HepG2 (cell line): ENCODE measurements around the gene QRSL1. TPM values are rescaled to one million over a fixed set of nuclear protein-coding genes. Genes with fewer than 3 reads are reported as not detected.

Experiments used
- ATAC-seq: fragments of 200-7000 bp; cut with Tn5 transposase; 3 replicates; pipeline ENCODE4 v1.9.1; 2020; ENCODE audit warnings: mild to moderate bottlenecking, moderate library complexity
- BruUV-seq: library from RNA; stranded (reverse); fragments of 400-500 nt; replicated peaks from 2 replicates; lab custom pipeline; 2021; lab: Mats Ljungman, UMichigan
- CTCF ChIA-PET: fragments of 300-600 bp; formaldehyde crosslinking; extraction: SDS; loops from one replicate; lab custom pipeline; 2021; ENCODE audit warnings: low total read pairs, inconsistent platforms, low intra/inter-chr PET ratio; lab: Yijun Ruan, JAX
- POLR2A ChIA-PET: fragments of 350-600 bp; sonication (Branson Sonifier 250); formaldehyde crosslinking; loops from one replicate; lab custom pipeline; 2020; ENCODE audit warnings: antibody characterized with exemption, inconsistent platforms; lab: Yijun Ruan, JAX
- DNase-seq: peaks from one replicate; pipeline ENCODE4 v3.0.0-alpha.2; 2015; ENCODE audit warnings: low spot score
- FAIRE-seq: peaks from 3 replicates; lab custom pipeline; 2011; peaks lifted over from hg19 to GRCh38; lab: Jason Lieb, UNC
- H2AFZ ChIP-seq: one replicate; pipeline ENCODE4 v1.6.1; 2011; ENCODE audit warnings: low read length, inconsistent platforms
- H3K27ac ChIP-seq: fragments of 300-600 bp; 3 replicates; pipeline ENCODE4 v1.8.0; 2011; ENCODE audit warnings: mixed run types, mild to moderate bottlenecking, mixed read lengths, low read length, inconsistent platforms; ENCODE audit not compliant: insufficient read depth; ENCODE audit errors: extremely low read length
- H3K27me3 ChIP-seq, 2 experiments: fragments of 200-600 bp in 1 of 2; 2 replicates in 1 of 2; 3 replicates in 1 of 2; pipeline versions ENCODE4 v1.6.0 to v1.8.0; 2011; ENCODE audit warnings: low read length in 2 of 2, mild to moderate bottlenecking in 2 of 2, moderate library complexity in 2 of 2, inconsistent platforms in 1 of 2; ENCODE audit not compliant: insufficient read depth in 2 of 2, control insufficient read depth in 1 of 2
- H3K36me3 ChIP-seq, 2 experiments: fragments of 200-600 bp in 1 of 2; replicated peaks in 1 of 2; 2 replicates in 1 of 2; 3 replicates in 1 of 2; pipeline versions ENCODE4 v1.5.1 to v1.8.0; 2011; ENCODE audit warnings: low read length in 2 of 2, inconsistent platforms in 1 of 2; ENCODE audit not compliant: insufficient read depth in 2 of 2, control insufficient read depth in 1 of 2
- H3K4me1 ChIP-seq: 2 replicates; pipeline ENCODE4 v1.5.1; 2012; ENCODE audit warnings: low read length, inconsistent platforms; ENCODE audit not compliant: insufficient read depth
- H3K4me2 ChIP-seq: 2 replicates; pipeline ENCODE4 v1.6.0; 2011; ENCODE audit warnings: low read depth, low read length, inconsistent platforms
- H3K4me3 ChIP-seq, 3 experiments: fragments of 200-600 bp in 1 of 3; sonication (generic), shearing (Covaris generic) in 1 of 3; replicated peaks in 1 of 3; 2 replicates each; pipeline ENCODE4 v1.5.1; 2011 to 2016; ENCODE audit warnings: low read length in 3 of 3, inconsistent platforms in 2 of 3, low read depth in 2 of 3, mild to moderate bottlenecking in 2 of 3, control low read depth in 1 of 3, mixed read lengths in 1 of 3; ENCODE audit not compliant: insufficient read depth in 1 of 3
- H3K79me2 ChIP-seq: one replicate; pipeline ENCODE4 v1.6.1; 2011; ENCODE audit warnings: low read length, inconsistent platforms; ENCODE audit not compliant: insufficient read depth
- H3K9ac ChIP-seq: 2 replicates; pipeline ENCODE4 v1.6.0; 2011; ENCODE audit warnings: mild to moderate bottlenecking, low read depth, low read length, inconsistent platforms; ENCODE audit not compliant: insufficient read depth
- H3K9me3 ChIP-seq: 2 replicates; pipeline ENCODE4 v1.5.1; 2012; ENCODE audit warnings: mild to moderate bottlenecking, low read length
- H4K20me1 ChIP-seq: 2 replicates; pipeline ENCODE4 v1.6.0; 2011; ENCODE audit warnings: inconsistent platforms, mild to moderate bottlenecking, low read length, moderate library complexity; ENCODE audit not compliant: insufficient read depth
- ARNT ChIP-seq: fragments of 450-650 bp; IDR thresholded peaks from 2 replicates; pipeline ENCODE4 v1.6.1; 2017
- ATM ChIP-seq: fragments of 450-650 bp; IDR thresholded peaks from 2 replicates; pipeline ENCODE4 v1.7.1; 2017; ENCODE audit warnings: mild to moderate bottlenecking, borderline replicate concordance
- HMG20B ChIP-seq: conservative IDR thresholded peaks from 2 replicates; pipeline ENCODE4 v1.6.1; 2016; ENCODE audit warnings: missing genetic modification reagents, missing compliant biosample characterization
- HMGXB4 ChIP-seq, 2 experiments: sonication (generic) in 1 of 2; formaldehyde crosslinking in 1 of 2; IDR thresholded peaks; 2 replicates each; pipeline versions ENCODE4 v1.4.0 to v1.6.1; 2018 to 2020; ENCODE audit warnings: missing genetic modification reagents in 2 of 2, borderline replicate concordance in 1 of 2, low read depth in 1 of 2, mild to moderate bottlenecking in 1 of 2, missing biosample characterization in 1 of 2
- KDM5A ChIP-seq: fragments of 200-600 bp; sonication (generic); IDR thresholded peaks from 2 replicates; pipeline ENCODE4 v1.7.0; 2018; ENCODE audit warnings: antibody characterized with exemption, mild to moderate bottlenecking, low read length, borderline replicate concordance
- KDM5B ChIP-seq: sonication (generic); formaldehyde crosslinking; IDR thresholded peaks from 2 replicates; pipeline ENCODE4 v1.4.0; 2020; ENCODE audit warnings: missing genetic modification reagents, mild to moderate bottlenecking, borderline replicate concordance
- NBN ChIP-seq: fragments of 450-650 bp; conservative IDR thresholded peaks from 2 replicates; pipeline ENCODE4 v1.6.1; 2017
- PHF8 ChIP-seq: sonication (generic); formaldehyde crosslinking; IDR thresholded peaks from 2 replicates; pipeline ENCODE4 v1.5.0; 2020; ENCODE audit warnings: missing genetic modification reagents
- SAP130 ChIP-seq: IDR thresholded peaks from 2 replicates; pipeline ENCODE4 v1.6.1; 2016; ENCODE audit warnings: low read depth
- SP5 ChIP-seq: IDR thresholded peaks from 2 replicates; pipeline ENCODE4 v1.6.1; 2016; ENCODE audit warnings: low read depth, borderline replicate concordance
- STAT5B ChIP-seq: sonication (generic); formaldehyde crosslinking; IDR thresholded peaks from 2 replicates; pipeline ENCODE4 v1.4.0; 2020; ENCODE audit warnings: missing genetic modification reagents
- ZNF230 ChIP-seq: sonication (generic); formaldehyde crosslinking; IDR thresholded peaks from 2 replicates; pipeline ENCODE4 v1.4.0; 2020; ENCODE audit warnings: mild to moderate bottlenecking, missing genetic modification reagents
- ZNF558 ChIP-seq: sonication (generic); formaldehyde crosslinking; IDR thresholded peaks from 2 replicates; pipeline ENCODE4 v1.9.0; 2022; ENCODE audit warnings: mild to moderate bottlenecking, missing genetic modification reagents, borderline replicate concordance
- ZNF766 ChIP-seq: sonication (generic); formaldehyde crosslinking; IDR thresholded peaks from 2 replicates; pipeline ENCODE4 v1.5.0; 2020; ENCODE audit warnings: missing genetic modification reagents, borderline replicate concordance
- WGBS: methylation state at CpG from one replicate; pipeline ENCODE4 v1.1.6; 2017; ENCODE audit warnings: low lambda C conversion rate; 5-methylcytosine and 5-hydroxymethylcytosine counted together
- in situ Hi-C: cut with HindIII; loops from 2 replicates; pipeline ENCODE4 v1.10.0; 2017; ENCODE audit warnings: low pct_unique_long_range_greater_than_20kb; ENCODE audit not compliant: extremely low pct_ligation_motif_present
- intact Hi-C: fragments of 100-400 bp; cut with micrococcal nuclease; formaldehyde crosslinking; loops from one replicate; pipeline ENCODE4 v1.10.0; 2022; ENCODE audit not compliant: unreplicated experiment
- polyA plus RNA-seq, 8 experiments: library from polyadenylated mRNA; depleted of rRNA in 3 of 8; stranded (reverse) in 7 of 8; unstranded in 1 of 8; fragments of >200 nt; fragmentation: Illumina TruSeq in 4 of 8; extraction: Trizol in 4 of 8; gene quantifications; 2 replicates each; pipeline versions ENCODE4 v1.2.1 to v1.2.3, GENCODE V29; 2011 to 2016; ENCODE audit warnings: low read depth in 4 of 8, missing spikeins in 1 of 8, mixed read lengths in 1 of 8; ENCODE audit not compliant: insufficient read depth in 1 of 8
- total RNA-seq, 5 experiments: library from RNA; depleted of rRNA; stranded (reverse); fragments of >200 nt; fragmentation: Illumina TruSeq; extraction: Trizol; gene quantifications; 2 replicates each; pipeline ENCODE4 v1.2.3, GENCODE V29; 2016; ENCODE audit warnings: low read depth in 1 of 5
- TF ChIP-seq, protein P1 (sequence below): sonication (generic); formaldehyde crosslinking; IDR thresholded peaks from 2 replicates; pipeline ENCODE4 v1.4.0; 2020; ENCODE audit warnings: missing genetic modification reagents

The QRSL1 gene
- total and polyA plus RNA-seq, 2 of the 13 experiments (the other 11 are each of a cell fraction or from before 2014, with no cell fraction given), result 8.2 to 22.3 TPM

DNA sequence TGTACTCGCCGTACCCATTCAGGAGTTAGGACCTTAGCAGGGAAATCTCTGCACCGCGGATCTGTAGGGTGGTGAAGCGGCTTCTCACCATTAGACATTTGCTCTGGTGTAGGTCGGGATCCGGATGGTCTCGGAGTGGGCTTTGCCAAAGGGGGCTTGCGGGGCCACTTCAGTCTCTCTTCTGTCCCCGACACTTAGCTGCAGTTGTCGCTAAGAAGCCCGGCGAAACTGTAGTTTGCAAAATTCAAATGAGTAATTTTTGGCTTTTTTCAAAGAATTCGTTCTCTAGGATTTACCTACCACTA is 433 bp downstream of the QRSL1 start (continued):
- TF ChIP-seq HMGXB4 (CRISPR knock-in tag; IDR thresholded peaks at IDR 0.05; ENCODE audit: borderline replicate concordance in 1 of 2, low read depth in 1 of 2) (0 out of 4 replicates have a peak, but pooled peaks of 1 of the 2 experiments have one; percentile 19), SP5 (CRISPR knock-in tag) (no peak), PHF8 (CRISPR knock-in tag) (peak; percentile 14; the same call in 1 of the 2 replicates), ATM (no peak), KDM5A (peak; percentile 86; the same call in 1 of the 2 replicates), NBN (no peak), ZNF230 (CRISPR knock-in tag) (peak; percentile 50; the same call in 1 of the 2 replicates), ZNF766 (CRISPR knock-in tag) (0 out of 2 replicates have a peak, but pooled peaks have one; percentile 2), ARNT (no peak), ZNF558 (no peak; the same call in 1 of the 2 replicates), STAT5B (CRISPR knock-in tag) (no peak), KDM5B (CRISPR knock-in tag) (0 out of 2 replicates have a peak, but pooled peaks have one; percentile 0), SAP130 (CRISPR knock-in tag) (no peak)

- Histone ChIP-seq H3K4me3 (peak overlapping the region; percentile 93 to 99 (median 95); a peak in 5 of 6 replicates), H3K4me1 (peaks cover 38% of the 10 kb centered on the region), H2AFZ (no peak overlapping the region), H3K36me3 (no peaks in the 10 kb centered on the region), H3K9ac (peak overlapping the region; percentile 93), H3K9me3 (no peaks in the 10 kb centered on the region), H3K27ac (peak overlapping the region; percentile 90), H3K4me2 (peak overlapping the region; percentile 96), H4K20me1 (no peaks in the 10 kb centered on the region), H3K79me2 (peaks cover 57% of the 10 kb centered on the region), H3K27me3 (peaks cover 0 to 2% of the 10 kb centered on the region in 2 experiments; a peak in 1 of 5 replicates)
- CTCF ChIA-PET, result no interaction called here
- FAIRE-seq (no peak), DNase-seq (no peak), ATAC-seq (no peak)
- TSS peak; percentile 62 for BruUV-seq
- in situ Hi-C loops (no loop called here), intact Hi-C loops (loop anchor here (10.0 kb wide), 1 partner anchor 164 kb away; no protein-coding TSS in a partner anchor)
- 27% methylated on average over 5 of the region's 5 CpGs for WGBS
- POLR2A ChIA-PET, result no interaction called here
- TF ChIP-seq SAP130 (CRISPR knock-in tag) (no peak), HMG20B (CRISPR knock-in tag) (no peak)
- TF ChIP-seq, protein P1, sequence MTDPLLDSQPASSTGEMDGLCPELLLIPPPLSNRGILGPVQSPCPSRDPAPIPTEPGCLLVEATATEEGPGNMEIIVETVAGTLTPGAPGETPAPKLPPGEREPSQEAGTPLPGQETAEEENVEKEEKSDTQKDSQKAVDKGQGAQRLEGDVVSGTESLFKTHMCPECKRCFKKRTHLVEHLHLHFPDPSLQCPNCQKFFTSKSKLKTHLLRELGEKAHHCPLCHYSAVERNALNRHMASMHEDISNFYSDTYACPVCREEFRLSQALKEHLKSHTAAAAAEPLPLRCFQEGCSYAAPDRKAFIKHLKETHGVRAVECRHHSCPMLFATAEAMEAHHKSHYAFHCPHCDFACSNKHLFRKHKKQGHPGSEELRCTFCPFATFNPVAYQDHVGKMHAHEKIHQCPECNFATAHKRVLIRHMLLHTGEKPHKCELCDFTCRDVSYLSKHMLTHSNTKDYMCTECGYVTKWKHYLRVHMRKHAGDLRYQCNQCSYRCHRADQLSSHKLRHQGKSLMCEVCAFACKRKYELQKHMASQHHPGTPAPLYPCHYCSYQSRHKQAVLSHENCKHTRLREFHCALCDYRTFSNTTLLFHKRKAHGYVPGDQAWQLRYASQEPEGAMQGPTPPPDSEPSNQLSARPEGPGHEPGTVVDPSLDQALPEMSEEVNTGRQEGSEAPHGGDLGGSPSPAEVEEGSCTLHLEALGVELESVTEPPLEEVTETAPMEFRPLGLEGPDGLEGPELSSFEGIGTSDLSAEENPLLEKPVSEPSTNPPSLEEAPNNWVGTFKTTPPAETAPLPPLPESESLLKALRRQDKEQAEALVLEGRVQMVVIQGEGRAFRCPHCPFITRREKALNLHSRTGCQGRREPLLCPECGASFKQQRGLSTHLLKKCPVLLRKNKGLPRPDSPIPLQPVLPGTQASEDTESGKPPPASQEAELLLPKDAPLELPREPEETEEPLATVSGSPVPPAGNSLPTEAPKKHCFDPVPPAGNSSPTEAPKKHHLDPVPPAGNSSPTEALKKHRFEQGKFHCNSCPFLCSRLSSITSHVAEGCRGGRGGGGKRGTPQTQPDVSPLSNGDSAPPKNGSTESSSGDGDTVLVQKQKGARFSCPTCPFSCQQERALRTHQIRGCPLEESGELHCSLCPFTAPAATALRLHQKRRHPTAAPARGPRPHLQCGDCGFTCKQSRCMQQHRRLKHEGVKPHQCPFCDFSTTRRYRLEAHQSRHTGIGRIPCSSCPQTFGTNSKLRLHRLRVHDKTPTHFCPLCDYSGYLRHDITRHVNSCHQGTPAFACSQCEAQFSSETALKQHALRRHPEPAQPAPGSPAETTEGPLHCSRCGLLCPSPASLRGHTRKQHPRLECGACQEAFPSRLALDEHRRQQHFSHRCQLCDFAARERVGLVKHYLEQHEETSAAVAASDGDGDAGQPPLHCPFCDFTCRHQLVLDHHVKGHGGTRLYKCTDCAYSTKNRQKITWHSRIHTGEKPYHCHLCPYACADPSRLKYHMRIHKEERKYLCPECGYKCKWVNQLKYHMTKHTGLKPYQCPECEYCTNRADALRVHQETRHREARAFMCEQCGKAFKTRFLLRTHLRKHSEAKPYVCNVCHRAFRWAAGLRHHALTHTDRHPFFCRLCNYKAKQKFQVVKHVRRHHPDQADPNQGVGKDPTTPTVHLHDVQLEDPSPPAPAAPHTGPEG, result no peak
These were observed 988 bp downstream of the QRSL1 start for GRCh38 chr6:106630366-106630765.
